IMR-90 (cell line): ENCODE data around the gene FRAS1.

Source experiments
- BHLHE40 ChIP-seq: fragments of 150-350 bp; IDR thresholded peaks from 2 replicates; pipeline ENCODE4 v1.6.1; 2016; ENCODE audit warnings: mild to moderate bottlenecking, low read depth, low read length
- CHD1 ChIP-seq: IDR thresholded peaks from 2 replicates; pipeline ENCODE4 v1.6.1; 2012; ENCODE audit warnings: low read depth, low read length, improper control_type of control experiment
- FOS ChIP-seq: fragments of 150-350 bp; IDR thresholded peaks from 2 replicates; pipeline ENCODE4 v1.6.1; 2016; ENCODE audit warnings: low read depth, low read length
- MXI1 ChIP-seq: IDR thresholded peaks from 2 replicates; pipeline ENCODE4 v1.6.1; 2012; ENCODE audit warnings: low read depth, mild to moderate bottlenecking, low read length, moderate library complexity, borderline replicate concordance
- NFE2L2 ChIP-seq: fragments of 150-350 bp; IDR thresholded peaks from 2 replicates; pipeline ENCODE4 v1.6.1; 2016; ENCODE audit warnings: low read depth, mild to moderate bottlenecking, low read length
- POLR2A ChIP-seq: IDR thresholded peaks from 2 replicates; pipeline ENCODE4 v1.6.1; 2012; ENCODE audit warnings: mild to moderate bottlenecking, low read depth, low read length
- RCOR1 ChIP-seq: IDR thresholded peaks from 2 replicates; pipeline ENCODE4 v1.6.1; 2012; ENCODE audit warnings: mild to moderate bottlenecking, low read length, improper control_type of control experiment; ENCODE audit not compliant: insufficient replicate concordance
- RFX5 ChIP-seq: IDR thresholded peaks from 2 replicates; pipeline ENCODE4 v1.8.0; 2012; ENCODE audit warnings: low read depth, mild to moderate bottlenecking, low read length, moderate library complexity
- SMC3 ChIP-seq: fragments of 150-350 bp; IDR thresholded peaks from 2 replicates; pipeline ENCODE4 v1.6.1; 2016; ENCODE audit warnings: low read depth, mild to moderate bottlenecking, antibody characterized with exemption, low read length, moderate library complexity
- TF ChIP-seq, protein P1 (sequence below): conservative IDR thresholded peaks from 2 replicates; pipeline ENCODE4 v1.5.1; 2012; ENCODE audit warnings: mild to moderate bottlenecking, low read depth, low read length, improper control_type of control experiment
- TF ChIP-seq, protein P2 (sequence below): fragments of 150-350 bp; IDR thresholded peaks from 2 replicates; pipeline ENCODE4 v1.6.1; 2016; ENCODE audit warnings: low read depth, mild to moderate bottlenecking, low read length, moderate library complexity, borderline replicate concordance
- TF ChIP-seq, protein P3 (sequence below): fragments of 150-350 bp; IDR thresholded peaks from 2 replicates; pipeline ENCODE4 v1.6.1; 2017; ENCODE audit warnings: mild to moderate bottlenecking, antibody characterized with exemption, low read length, low read depth

DNA sequence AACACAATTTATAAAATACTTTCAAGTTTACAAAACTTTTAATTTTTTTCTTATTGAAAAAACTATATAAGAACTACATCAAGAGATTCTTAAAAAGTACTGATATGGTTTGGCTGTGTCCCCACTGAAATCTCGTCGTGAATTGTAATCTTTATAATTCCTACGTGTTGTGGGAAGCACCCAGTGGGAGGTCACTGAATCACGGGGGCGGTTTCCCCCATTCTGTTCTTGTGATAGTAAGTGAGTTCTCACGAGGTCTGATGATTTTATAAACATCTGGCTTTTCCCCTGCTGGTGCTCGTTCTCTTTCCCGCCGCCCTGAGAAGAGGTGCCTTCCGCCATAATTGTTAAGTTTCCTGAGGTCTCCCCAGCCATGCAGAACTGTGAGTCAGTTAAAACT is 88.5 kb downstream of the FRAS1 start:
- TF ChIP-seq, protein P1, sequence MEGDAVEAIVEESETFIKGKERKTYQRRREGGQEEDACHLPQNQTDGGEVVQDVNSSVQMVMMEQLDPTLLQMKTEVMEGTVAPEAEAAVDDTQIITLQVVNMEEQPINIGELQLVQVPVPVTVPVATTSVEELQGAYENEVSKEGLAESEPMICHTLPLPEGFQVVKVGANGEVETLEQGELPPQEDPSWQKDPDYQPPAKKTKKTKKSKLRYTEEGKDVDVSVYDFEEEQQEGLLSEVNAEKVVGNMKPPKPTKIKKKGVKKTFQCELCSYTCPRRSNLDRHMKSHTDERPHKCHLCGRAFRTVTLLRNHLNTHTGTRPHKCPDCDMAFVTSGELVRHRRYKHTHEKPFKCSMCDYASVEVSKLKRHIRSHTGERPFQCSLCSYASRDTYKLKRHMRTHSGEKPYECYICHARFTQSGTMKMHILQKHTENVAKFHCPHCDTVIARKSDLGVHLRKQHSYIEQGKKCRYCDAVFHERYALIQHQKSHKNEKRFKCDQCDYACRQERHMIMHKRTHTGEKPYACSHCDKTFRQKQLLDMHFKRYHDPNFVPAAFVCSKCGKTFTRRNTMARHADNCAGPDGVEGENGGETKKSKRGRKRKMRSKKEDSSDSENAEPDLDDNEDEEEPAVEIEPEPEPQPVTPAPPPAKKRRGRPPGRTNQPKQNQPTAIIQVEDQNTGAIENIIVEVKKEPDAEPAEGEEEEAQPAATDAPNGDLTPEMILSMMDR, result no peak
- TF ChIP-seq NFE2L2 (no peak), RFX5 (no peak), POLR2A (no peak), MXI1 (no peak), BHLHE40 (no peak), SMC3 (no peak), CHD1 (no peak), RCOR1 (no peak), FOS (no peak)
- TF ChIP-seq, protein P2, sequence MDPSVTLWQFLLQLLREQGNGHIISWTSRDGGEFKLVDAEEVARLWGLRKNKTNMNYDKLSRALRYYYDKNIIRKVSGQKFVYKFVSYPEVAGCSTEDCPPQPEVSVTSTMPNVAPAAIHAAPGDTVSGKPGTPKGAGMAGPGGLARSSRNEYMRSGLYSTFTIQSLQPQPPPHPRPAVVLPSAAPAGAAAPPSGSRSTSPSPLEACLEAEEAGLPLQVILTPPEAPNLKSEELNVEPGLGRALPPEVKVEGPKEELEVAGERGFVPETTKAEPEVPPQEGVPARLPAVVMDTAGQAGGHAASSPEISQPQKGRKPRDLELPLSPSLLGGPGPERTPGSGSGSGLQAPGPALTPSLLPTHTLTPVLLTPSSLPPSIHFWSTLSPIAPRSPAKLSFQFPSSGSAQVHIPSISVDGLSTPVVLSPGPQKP, result no peak
- TF ChIP-seq, protein P3, sequence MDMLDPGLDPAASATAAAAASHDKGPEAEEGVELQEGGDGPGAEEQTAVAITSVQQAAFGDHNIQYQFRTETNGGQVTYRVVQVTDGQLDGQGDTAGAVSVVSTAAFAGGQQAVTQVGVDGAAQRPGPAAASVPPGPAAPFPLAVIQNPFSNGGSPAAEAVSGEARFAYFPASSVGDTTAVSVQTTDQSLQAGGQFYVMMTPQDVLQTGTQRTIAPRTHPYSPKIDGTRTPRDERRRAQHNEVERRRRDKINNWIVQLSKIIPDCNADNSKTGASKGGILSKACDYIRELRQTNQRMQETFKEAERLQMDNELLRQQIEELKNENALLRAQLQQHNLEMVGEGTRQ, result no peak
